ENCODE data around the gene TMEM106B. TPM values are rescaled to one million over a fixed set of nuclear protein-coding genes. Genes with fewer than 3 reads are reported as not detected.

Gene TMEM106B
- total RNA-seq, 1 experiment from 2014 or later = 46.8 TPM

DNA sequence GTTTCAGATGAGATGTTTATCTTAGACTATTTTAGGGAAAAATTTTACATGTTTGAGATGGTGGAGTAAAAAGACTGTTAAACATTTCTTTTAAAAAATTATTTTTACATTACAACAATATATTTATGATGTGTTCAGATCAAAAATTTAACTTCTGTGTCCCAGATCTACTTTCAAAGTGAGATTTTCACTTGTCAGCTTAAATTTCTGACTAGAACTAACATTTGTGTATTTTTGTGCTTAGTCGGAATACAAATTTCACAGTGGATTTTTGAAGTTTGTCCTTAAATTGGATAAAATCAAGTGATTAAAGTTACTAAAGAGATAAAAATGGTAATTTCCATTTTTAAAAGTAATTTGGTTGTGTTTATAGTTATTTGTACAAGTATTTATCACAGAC, 24.9 kb downstream of the TMEM106B start:
- DNase-seq = no peak
- Histone ChIP-seq H3K27me3 (replicated peaks; ENCODE audit: control insufficient read depth, insufficient read depth, low read length) (no peaks in the 10 kb centered on the region), H3K4me1 (no peaks in the 10 kb centered on the region; the same call in 1 of the 2 replicates), H3K36me3 (ENCODE audit: control insufficient read depth, insufficient read depth, low read length) (no peaks in the 10 kb centered on the region), H3K9me3 (no peaks in the 10 kb centered on the region), H3K4me3 (ENCODE audit: low read depth, low read length) (no peak overlapping the region)
- intact Hi-C loops (cut with micrococcal nuclease; ENCODE audit: unreplicated experiment) = no loop called here
- BruUV-seq (replicated peaks) = no TSS peak
- Mint-ChIP-seq H3K4me1 (ENCODE audit: low read depth, unreplicated experiment) (no peaks in the 10 kb centered on the region), H3K36me3 (ENCODE audit: insufficient read depth, unreplicated experiment) (peaks cover 6% of the 10 kb centered on the region), H3K27me3 (ENCODE audit: insufficient read depth, unreplicated experiment) (no peaks in the 10 kb centered on the region), H3K9me3 (ENCODE audit: unreplicated experiment) (peaks cover 15% of the 10 kb centered on the region), H3K4me3 (ENCODE audit: unreplicated experiment) (no peak overlapping the region), H3K27ac (ENCODE audit: unreplicated experiment) (no peak overlapping the region)
- TF ChIP-seq, protein P1, sequence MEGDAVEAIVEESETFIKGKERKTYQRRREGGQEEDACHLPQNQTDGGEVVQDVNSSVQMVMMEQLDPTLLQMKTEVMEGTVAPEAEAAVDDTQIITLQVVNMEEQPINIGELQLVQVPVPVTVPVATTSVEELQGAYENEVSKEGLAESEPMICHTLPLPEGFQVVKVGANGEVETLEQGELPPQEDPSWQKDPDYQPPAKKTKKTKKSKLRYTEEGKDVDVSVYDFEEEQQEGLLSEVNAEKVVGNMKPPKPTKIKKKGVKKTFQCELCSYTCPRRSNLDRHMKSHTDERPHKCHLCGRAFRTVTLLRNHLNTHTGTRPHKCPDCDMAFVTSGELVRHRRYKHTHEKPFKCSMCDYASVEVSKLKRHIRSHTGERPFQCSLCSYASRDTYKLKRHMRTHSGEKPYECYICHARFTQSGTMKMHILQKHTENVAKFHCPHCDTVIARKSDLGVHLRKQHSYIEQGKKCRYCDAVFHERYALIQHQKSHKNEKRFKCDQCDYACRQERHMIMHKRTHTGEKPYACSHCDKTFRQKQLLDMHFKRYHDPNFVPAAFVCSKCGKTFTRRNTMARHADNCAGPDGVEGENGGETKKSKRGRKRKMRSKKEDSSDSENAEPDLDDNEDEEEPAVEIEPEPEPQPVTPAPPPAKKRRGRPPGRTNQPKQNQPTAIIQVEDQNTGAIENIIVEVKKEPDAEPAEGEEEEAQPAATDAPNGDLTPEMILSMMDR (IDR thresholded peaks at IDR 0.05; ENCODE audit: insufficient read depth in 1 of 2, low read depth in 1 of 2, low read length in 1 of 2, severe bottlenecking in 1 of 2, unreplicated experiment in 1 of 2) = no peak
- POLR2A ChIA-PET = no interaction called here
- CTCF ChIA-PET = no interaction called here

DNA sequence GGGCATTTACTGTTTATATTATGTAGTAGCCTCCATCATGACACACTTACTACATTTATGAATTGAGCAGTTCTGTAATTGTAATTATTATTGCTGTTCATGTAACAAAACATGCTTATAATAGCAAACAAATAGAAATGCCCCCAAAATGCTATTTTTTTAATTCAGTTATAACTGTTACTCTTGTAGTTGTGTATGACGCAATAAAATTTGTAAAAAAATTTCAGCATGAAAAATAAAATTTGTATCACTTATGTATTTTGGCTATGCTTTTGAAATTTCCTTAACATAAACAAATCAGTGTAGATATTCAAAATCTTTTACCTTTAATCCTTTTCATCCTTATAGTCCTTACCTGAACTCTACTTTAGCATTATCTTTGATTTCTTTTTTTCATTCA, 25.9 kb downstream of the TMEM106B start:
- POLR2A ChIA-PET = no interaction called here
- Mint-ChIP-seq H3K27me3 (ENCODE audit: insufficient read depth, unreplicated experiment) (no peaks in the 10 kb centered on the region), H3K27ac (ENCODE audit: unreplicated experiment) (no peak overlapping the region)

DNA sequence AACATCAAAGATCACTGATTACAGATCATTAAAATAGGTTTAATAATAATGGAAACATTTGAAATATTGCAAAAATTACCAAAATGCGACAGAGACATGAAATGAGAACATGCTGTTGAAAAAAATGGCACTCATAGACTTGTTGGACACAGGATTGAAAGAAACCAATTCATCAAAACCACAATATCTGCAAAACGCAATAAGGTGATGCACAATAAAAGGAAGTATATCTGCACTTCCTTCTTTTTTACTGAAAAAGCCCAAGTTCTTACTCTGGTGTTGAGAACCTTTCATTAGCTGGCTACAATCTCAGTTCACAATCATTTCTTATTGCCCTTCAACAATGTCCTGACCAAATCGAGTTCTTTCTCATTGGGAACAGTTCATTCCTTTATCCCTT, 28.7 kb downstream of the TMEM106B start:
- POLR2A ChIA-PET = no interaction called here
- no peak overlapping the region for H3K4me3 Mint-ChIP-seq (ENCODE audit: unreplicated experiment)
- TF ChIP-seq, protein P1 (IDR thresholded peaks at IDR 0.05; ENCODE audit: insufficient read depth in 1 of 2, low read depth in 1 of 2, low read length in 1 of 2, severe bottlenecking in 1 of 2, unreplicated experiment in 1 of 2) = no peak
- no peaks in the 10 kb centered on the region for H3K4me1 Mint-ChIP-seq (ENCODE audit: low read depth, unreplicated experiment)
- Histone ChIP-seq H3K4me1 (no peaks in the 10 kb centered on the region; the same call in 1 of the 2 replicates), H3K4me3 (ENCODE audit: low read depth, low read length) (no peak overlapping the region), H3K9me3 (no peaks in the 10 kb centered on the region), H3K36me3 (ENCODE audit: control insufficient read depth, insufficient read depth, low read length) (no peaks in the 10 kb centered on the region), H3K27me3 (replicated peaks; ENCODE audit: control insufficient read depth, insufficient read depth, low read length) (no peaks in the 10 kb centered on the region)
- H3K27ac Mint-ChIP-seq (ENCODE audit: unreplicated experiment) = no peak overlapping the region
- H3K27me3 Mint-ChIP-seq (ENCODE audit: insufficient read depth, unreplicated experiment) = no peaks in the 10 kb centered on the region
- DNase-seq = no peak
- H3K9me3 Mint-ChIP-seq (ENCODE audit: unreplicated experiment) = peaks cover 15% of the 10 kb centered on the region
- CTCF ChIA-PET = interaction anchor here (0.7 kb wide), 1 partner anchor 42 kb away, joined by 4 read pairs; no protein-coding TSS in a partner anchor
- BruUV-seq (replicated peaks) = no TSS peak
- H3K36me3 Mint-ChIP-seq (ENCODE audit: insufficient read depth, unreplicated experiment) = peaks cover 6% of the 10 kb centered on the region
- intact Hi-C loops (cut with micrococcal nuclease; ENCODE audit: unreplicated experiment) = loop anchor here (2.0 kb wide), 1 partner anchor 131 kb away; no protein-coding TSS in a partner anchor

More for the DNA sequence above, 25.9 kb downstream of the TMEM106B start:
- Mint-ChIP-seq H3K36me3 (ENCODE audit: insufficient read depth, unreplicated experiment) (peaks cover 6% of the 10 kb centered on the region), H3K4me1 (ENCODE audit: low read depth, unreplicated experiment) (no peaks in the 10 kb centered on the region), H3K4me3 (ENCODE audit: unreplicated experiment) (no peak overlapping the region), H3K9me3 (ENCODE audit: unreplicated experiment) (peaks cover 15% of the 10 kb centered on the region)
- Histone ChIP-seq H3K9me3 (no peaks in the 10 kb centered on the region), H3K4me1 (no peaks in the 10 kb centered on the region; the same call in 1 of the 2 replicates), H3K27me3 (replicated peaks; ENCODE audit: control insufficient read depth, insufficient read depth, low read length) (no peaks in the 10 kb centered on the region), H3K4me3 (ENCODE audit: low read depth, low read length) (no peak overlapping the region), H3K36me3 (ENCODE audit: control insufficient read depth, insufficient read depth, low read length) (no peaks in the 10 kb centered on the region)
- no peak for DNase-seq
- BruUV-seq (replicated peaks) = no TSS peak
- CTCF ChIA-PET = no interaction called here
- TF ChIP-seq, protein P1 (IDR thresholded peaks at IDR 0.05; ENCODE audit: insufficient read depth in 1 of 2, low read depth in 1 of 2, low read length in 1 of 2, severe bottlenecking in 1 of 2, unreplicated experiment in 1 of 2) = no peak
- intact Hi-C loops (cut with micrococcal nuclease; ENCODE audit: unreplicated experiment) = no loop called here

Data from Caco-2 (cell line).